ENCODE data around the gene EFNA4.
A peak's percentile ranks its signal among the peaks of the same experiment; 100 is the strongest.

Gene EFNA4

DNA sequence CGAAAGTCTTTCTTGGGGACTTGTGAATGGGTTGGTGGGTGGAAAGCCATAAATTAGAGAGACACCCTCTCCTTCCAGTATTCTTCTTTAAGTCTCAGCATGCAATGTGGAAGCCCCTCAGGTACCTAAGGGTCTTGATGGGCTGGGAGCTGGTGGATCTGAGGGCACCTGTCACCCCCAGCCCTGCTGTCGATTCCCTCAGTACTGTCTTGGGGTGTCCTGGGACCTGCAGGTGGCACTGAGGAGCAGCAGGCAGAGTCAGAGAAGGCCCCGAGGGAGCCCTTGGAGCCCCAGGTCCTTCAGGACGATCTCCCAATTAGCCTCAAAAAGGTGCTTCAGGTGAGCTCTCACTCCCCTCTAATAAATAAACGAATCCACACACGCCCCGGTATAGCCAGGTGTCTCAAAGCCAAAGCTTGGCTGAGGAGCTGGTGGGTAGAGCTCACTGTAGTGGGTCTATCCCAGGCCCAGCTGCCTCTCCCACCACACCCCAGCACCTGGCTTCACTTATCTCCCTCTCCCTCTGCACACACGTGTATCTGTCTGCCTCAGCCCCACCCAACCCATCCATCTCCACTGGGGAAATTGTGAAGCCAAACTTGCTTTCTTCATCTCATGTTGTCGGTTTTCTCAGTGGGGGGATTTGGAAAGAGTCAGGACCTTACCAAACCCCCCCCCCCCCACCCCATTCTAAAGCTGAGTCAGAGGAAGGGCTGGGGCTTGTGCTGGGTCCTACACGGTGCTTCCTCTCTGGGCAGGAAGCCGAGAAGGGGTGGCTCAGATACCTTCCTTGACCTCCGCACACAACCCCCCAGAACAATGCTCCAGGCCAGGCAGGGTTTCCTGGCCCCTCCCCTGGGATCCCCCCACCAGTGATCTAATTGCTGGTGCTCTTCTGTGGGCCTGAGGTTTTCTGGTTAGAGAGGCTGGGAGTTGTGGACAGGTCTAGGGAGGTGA lies 10.8 kb upstream of the EFNA4 start:
- DNase-seq = peak in 1 of 2 donors; percentile 22

DNA sequence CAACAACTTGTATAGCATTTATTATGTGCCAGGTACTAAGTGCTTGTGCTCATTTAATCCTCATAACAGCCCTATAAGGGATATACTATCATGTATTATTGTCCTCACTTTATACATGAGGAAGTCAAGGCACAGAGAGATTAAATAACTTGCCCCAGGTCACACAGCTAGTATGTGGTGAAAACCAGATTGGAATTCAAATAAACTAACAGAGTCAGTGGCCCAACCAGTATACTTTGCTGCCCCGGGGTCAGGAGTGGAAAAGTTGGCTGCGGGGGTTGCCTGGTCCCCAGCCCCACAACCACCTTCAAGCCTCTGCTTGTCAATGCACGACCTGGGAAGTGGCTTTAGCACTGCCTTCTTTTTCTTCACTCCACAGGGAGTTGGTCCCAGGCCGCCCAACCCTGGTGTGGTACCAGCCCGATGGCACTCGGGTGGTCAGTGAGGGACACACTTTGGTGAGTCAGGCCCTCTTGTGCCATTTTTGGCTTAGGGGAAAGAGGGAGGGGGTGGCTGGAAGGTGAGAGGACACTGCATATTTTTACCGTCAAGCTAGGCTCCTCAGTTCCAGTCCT lies 9.9 kb upstream of the EFNA4 start:
- DNase-seq = no peak

DNA sequence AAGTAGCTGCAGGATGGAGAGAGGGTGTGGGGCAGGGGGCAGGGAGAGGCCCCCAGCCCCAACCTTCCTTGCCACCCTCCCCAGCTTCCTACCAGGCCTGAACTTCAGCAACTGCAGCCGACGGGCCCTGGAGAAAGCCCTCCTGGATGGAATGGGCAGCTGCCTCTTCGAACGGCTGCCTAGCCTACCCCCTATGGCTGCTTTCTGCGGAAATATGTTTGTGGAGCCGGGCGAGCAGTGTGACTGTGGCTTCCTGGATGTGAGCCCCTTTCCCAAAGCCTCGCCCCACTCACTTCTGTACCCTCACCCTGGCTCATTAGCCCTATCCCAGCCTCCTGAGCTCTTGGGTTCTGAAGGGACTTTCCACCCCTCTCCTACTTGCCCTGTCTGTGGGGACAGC lies 6.4 kb upstream of the EFNA4 start:
- DNase-seq = no peak

DNA sequence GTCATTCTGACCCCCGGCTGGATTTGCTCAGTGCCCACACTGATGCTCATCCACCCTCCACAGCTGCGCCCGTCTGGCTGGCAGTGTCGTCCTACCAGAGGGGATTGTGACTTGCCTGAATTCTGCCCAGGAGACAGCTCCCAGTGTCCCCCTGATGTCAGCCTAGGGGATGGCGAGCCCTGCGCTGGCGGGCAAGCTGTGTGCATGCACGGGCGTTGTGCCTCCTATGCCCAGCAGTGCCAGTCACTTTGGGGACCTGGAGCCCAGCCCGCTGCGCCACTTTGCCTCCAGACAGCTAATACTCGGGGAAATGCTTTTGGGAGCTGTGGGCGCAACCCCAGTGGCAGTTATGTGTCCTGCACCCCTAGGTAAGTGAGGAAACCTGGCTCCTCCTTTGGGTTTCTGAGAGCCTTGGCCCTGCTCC lies 5.7 kb upstream of the EFNA4 start:
- DNase-seq = no peak

DNA sequence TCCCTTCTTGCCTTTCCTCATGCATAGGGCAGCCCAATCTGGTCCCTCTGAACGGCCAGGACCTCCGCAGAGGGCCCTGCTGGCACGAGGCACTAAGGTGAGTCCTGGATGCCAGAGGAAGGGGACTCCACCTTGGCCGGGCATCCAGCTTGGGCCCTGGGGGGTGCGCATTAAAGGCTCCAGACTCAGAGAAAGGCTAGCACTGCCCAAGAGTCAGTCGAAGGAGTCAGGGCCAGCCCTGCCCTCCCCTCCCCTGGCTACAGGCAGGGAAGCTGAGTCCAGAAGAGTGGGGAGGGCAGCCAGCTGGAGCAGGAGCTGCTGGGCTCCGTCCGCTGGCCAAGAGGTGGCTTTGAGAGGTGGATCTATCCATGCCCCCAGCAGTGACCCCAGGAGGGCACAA lies 2.8 kb upstream of the EFNA4 start:
- no peak for DNase-seq

DNA sequence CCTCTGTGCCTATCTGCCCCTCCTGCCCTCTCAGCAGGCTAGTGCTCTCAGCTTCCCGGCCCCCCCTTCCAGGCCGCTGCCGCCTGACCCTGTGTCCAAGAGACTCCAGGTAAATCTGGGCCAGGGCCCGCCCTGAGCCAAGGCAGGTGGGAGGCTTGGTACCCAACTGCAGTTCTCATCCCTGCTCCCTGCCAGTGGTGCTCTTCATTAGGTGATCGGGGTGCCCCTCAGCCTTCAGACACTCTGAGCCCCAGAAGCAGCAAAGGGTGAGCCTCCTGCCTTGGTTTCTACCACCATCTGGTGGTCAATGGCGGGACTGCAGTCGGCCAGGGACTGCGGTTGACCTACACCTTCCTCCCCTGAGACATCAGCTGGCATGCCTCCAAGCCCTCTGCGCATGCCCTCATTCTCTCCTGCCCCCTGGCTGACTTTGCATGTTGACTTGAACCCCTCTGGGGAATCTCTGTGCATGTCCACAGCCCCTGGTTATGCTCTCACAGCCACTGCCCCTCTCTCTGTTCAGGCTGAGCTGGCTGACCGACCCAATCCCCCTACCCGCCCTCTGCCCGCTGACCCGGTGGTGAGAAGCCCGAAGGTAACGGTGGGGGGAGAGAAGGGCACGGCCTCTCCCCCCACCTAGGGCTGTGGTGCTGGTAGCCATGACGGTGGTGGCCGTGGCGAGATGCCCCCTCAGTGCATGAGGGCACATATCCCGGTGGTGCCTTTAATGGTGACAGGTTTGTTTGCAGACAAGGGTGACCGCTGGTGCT lies 2.0 kb upstream of the EFNA4 start:
- DNase-seq = peak; percentile 95

DNA sequence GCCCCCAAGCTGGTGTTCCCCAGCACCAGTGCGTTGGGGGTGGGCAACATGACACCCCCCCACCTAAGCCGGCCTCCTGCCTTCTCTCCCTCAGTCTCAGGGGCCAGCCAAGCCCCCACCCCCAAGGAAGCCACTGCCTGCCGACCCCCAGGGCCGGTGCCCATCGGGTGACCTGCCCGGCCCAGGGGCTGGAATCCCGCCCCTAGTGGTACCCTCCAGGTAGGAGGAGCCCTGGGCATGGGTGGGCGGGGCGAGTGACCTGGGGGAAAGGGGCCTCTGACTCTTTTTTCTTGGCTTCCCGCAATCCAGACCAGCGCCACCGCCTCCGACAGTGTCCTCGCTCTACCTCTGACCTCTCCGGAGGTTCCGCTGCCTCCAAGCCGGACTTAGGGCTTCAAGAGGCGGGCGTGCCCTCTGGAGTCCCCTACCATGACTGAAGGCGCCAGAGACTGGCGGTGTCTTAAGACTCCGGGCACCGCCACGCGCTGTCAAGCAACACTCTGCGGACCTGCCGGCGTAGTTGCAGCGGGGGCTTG lies 1.3 kb upstream of the EFNA4 start:
- DNase-seq = no peak

DNA sequence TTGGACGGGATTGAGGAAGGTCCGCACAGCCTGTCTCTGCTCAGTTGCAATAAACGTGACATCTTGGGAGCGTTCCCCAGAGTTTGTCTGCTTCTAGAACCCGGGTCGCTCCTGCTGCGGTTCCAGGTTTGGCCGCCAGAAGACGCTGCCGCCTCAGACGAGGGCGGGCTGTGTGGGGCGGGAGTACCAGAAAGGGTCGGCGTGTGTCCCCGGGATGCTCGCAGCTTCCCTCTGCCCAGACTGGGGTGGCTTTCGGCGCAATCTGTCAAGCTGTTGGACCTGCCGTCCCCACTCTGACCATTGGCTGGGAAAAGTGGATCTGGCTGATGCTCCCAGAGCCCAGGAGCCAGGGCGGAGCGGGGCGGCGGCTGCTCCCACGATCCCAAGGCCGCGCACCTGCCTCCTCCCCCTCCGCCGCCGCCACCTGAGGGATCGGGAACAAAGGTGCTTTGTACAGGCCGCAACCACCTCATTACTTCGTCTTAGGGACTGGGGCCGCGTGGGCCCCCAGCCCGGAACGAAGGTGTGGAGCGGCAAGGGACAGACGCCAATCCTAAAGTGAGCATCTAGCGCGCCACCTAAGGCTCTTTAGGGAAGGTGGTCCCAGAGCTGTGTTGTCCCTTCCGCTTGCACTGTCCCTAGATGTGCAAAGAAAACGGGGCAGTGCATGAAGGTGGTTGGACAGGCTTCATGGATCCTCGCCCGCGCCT lies 683 bp upstream of the EFNA4 start:
- DNase-seq = peak; percentile 74 to 76

DNA sequence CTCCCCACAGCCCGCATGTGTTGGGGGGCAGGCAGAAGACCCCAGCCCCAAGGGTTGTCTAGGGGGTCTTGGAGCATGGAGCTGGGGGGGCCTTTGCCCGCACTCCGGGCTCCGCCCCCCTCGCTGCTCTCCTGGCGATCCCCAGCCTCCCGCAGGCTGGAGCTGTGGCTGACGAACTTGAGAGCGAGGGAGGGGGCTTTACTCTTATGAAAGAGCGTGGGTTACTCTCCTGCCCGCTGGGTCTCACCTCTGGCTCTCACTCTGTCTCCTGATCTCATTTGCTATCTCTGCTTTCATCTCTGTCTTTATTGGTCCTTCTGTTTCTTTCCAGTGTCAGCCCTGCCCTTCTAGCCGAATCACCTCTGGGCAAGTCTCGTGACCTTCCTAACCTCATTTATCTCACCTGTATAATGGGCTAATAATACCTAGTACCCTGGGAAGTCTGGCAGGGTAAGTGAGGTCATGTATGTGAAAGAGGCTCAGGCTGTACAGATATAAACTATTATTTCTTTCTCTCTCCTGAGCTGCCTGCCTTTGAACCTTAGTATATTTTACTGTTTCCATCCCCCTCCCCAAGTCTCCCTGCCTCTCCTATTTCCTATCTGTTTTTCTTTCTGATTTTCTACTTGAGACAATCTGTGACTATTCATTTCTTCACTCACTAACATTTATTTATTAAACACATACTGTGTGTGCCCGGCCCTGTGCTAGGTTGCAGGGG lies 731 bp downstream of the EFNA4 start:
- DNase-seq = peak in 1 of 2 donors; percentile 53

DNA sequence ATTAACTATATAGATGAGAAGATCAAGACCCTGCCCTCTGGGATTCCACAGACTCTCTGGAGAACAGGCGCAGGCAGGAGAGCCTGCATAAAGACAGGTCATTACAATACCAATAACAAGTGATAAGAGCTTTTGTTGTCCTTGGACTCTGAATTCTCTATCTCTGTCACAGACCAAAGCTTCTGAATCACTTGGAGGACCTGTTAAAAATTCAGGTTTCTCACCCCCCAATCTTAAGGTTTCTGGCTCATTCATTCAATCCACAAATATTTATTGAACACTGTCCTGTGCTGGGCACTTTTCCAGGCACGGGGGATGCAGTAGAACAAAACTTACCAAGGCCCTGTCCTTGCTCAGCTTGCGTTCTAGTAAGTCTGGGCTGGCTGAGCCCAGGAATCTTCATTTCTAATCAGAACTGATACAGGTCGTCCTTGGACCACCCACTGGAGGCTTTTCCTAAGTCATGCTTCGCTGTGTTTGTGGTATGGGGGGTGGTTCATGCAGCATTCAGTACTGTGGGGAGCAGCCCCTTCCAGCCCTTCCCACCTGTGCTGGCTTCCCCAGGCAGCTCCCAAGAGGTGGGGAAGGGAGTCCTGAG lies 1.4 kb downstream of the EFNA4 start:
- DNase-seq = no peak

DNA sequence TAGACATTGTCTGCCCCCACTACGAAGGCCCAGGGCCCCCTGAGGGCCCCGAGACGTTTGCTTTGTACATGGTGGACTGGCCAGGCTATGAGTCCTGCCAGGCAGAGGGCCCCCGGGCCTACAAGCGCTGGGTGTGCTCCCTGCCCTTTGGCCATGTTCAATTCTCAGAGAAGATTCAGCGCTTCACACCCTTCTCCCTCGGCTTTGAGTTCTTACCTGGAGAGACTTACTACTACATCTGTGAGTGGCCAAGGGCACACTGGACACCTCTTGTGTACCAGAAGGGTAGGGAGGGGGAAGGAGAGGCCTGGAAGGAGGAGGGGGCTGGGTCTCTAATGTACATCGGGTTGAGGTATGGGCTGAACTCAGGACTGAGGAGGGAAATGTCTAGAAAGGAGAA lies 3.2 kb downstream of the EFNA4 start:
- no peak for DNase-seq

DNA sequence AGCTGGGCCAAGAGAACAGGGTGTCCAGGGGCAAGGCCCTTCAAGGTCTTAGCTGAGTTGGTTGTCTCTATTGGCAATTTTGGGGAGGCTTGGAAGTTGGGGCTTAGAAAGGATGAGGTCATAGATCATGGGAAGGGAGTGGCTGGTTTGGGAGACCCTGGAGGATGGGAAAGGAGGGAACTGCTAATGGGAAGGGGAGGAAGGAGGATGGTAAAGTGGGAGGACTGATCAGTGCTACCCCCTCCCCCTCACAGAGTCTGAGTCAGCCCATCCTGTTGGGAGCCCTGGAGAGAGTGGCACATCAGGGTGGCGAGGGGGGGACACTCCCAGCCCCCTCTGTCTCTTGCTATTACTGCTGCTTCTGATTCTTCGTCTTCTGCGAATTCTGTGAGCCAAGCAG lies 5.1 kb downstream of the EFNA4 start:
- no peak for DNase-seq

DNA sequence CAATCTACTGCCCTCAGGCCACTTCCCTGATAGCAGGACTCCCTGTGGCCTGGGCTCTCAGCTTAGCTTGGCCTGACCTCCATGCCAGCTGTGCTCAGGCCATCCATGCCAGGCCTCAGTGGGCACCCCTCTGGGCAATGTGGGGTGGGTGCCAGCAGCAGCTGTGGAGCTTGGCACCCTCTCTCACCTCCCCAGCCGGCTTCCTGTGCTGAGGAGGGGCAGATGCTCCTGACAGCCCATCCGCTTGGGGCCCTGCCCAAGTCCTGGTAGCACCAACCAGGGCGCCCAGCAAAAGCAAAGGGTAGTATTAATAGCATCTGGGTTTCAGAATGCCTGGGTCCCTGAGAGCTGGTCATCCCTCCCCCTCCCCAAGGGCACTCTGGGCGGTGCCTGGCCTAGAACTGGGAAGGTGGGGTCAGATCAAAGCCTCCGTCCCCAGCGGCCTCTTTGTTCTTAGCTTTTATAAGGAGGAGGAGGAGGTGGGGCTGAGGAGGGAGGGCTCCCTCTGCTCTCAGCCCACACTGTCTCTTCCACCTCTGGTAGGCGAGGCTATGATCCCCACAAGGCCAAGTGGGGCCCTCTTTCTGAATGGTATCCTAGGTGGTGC lies 6.1 kb downstream of the EFNA4 start:
- DNase-seq = no peak

DNA sequence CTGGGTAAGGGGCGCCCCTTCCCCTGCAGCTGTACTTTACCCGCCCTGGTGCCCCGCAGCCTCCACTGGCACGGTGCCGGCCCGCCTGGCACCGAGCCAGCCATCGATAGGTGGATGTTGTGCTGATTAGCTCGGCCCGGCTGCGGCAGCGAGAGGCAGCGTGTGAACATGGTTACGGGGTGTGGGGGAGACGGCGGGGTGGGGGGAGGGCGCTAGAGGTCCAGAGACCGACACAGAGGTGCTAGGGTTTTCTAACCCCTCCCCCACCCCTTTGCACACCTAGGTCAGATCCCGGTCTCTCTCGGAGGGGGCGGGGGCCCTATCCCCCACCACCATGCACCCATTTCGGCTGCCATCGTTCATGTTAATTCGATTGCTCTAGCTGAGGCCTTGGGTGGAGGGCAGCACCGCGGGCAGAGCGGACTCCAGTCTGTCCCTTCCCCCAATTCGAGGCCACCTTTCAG lies 6.7 kb downstream of the EFNA4 start:
- DNase-seq = no peak

DNA sequence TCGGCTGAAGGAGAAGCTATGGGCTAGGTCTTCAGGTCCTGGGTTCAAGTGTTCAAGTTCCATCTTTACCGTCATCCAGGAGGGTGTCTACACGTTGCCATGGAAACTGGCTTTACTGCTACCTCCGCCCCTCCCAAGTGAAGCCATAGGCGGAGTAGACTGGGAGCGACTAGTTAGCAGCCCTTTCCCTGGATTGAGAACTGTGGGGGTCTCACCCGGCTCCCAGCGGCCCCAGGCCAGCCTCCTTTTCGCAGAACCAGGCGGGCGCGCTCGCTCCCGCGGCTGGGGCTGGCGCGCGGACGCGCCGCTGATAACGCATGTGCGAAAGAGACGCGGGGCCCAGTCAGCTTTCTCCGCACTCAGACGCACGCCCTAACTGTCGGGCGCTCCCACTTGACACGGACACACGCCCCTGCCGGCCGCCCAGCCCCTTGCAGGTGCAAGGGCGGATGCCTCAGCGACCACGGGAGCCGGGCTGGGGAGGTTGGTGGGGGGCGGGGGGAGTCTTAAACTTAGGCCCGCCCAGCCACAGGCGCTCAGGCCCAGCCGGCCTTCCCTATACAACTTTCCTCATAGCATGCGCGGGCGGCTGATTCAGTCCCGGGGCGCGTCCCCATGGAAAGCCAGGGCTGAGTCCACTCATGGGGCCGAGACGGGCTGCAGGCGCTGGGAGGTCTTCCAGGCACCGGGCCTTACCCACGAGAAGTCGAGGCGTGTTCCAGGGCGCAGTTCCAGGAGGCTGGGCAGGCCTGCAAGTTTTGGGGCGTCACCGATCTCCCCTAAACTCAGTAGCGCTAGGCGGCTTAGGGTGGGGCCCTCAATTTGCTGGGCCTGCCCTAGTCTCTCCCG lies 7.4 kb downstream of the EFNA4 start:
- DNase-seq = peak; percentile 83 to 87

DNA sequence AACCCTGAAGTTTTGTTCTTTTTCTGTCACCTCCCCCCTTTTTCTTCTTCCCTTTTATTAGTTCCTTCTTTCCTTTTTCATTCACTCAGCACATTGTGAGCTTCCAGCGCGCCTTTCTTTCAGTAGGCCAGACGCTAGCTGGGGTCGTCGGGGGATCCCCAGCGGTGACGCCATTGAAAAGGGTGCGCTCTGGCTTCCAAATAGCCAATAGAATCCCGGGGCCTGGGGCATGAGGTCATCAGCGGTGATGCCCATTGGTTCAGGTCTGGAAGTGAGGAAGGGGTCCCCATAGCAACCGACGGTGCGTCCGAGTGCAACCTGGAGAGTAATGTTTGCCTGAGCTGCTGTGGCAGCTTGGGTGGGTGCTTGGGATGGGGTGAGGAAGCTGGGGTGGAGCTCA lies 8.2 kb downstream of the EFNA4 start:
- DNase-seq = no peak

DNA sequence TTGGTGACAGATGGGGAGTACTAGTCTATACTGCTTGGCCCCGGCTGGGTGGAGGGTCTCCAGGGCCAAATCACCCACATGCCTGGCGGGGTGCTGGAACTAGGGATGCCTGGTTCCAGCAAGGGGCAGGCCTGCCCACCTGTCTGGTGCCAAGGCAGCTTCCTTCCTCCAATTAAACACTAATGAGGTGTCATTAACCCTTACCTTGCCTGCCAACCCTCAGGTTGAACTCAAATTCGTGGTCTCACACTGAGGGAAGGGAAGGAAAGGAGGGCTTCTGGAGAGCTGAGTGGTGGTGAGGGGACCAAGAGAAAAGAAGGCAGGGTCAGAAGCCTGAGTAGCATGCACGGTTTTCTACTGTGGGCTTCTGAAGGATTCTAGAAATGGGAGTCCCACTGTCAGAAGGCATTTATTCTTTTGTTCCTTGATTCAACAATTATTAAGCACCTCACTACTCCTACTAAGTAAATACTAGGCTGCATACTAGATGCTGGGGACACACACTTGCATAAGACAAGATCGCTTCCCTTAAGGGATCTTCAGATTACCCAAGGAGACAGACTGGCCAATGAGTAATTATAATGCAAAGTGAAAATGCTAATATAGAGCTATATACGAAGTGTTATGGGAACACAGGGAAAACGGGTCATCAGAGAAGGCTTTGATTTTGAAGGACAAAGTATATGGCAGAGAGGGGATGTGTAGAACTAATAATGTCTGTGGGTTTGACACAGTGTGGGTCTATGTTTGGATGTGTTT lies 9.2 kb downstream of the EFNA4 start:
- DNase-seq = no peak

DNA sequence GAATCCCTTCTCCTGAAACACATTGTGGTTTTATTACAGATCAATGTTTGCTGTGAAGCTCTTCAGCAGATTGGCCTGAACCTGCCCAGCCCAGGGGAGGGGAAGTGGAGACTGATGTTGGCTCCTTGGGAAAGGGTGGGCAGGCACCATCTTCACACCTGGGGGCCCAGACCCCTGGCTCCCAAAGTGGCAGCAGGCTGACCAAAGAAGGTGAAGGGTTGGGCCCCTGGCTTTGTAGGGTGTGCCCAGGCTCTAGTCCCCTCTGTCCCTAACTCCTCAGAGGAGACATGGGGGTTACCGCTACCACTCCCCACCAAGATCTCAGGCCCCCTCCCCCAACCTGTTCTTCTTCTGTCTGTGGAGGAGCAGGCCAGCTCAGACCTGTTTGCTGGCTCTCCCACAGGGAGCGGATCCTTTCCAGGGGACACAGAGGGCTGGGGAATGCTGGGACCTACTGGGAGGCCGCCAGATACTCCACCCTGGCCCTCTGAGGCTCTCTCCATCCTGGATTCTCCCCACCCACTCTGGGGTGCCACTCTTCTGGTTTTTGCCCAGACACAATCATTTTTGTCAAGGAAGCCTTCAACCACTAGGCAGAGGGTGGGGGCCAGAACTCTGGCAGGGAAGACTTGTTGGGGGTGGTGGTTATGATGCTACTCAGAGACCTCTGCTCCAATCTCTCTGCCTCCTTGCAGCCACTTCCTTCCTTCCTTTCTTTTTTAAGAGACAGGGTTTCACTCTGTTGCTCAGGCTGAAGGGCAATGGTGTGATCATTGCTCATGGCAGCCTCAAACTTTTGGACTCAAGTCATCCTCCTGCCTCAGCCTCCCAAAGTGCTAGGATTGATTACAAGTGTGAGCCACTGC lies 10.1 kb downstream of the EFNA4 start:
- no peak for DNase-seq

Data from CD4-positive, alpha-beta T cell treated with Interleukin-4 for 1 hour (primary cell).